Loucy (cell line): ENCODE data around the gene AKAP6.

Experiments
- EZH2phosphoT487 ChIP-seq: fragments of 200-600 bp; IDR thresholded peaks from 2 replicates; pipeline ENCODE4 v1.6.1; 2018; ENCODE audit warnings: antibody characterized with exemption, mild to moderate bottlenecking, moderate library complexity, borderline replicate concordance
- TF ChIP-seq, protein P1 (sequence below): fragments of 200-600 bp; sonication (generic); conservative IDR thresholded peaks from 2 replicates; pipeline ENCODE4 v1.5.1; 2014; ENCODE audit warnings: mild to moderate bottlenecking, antibody characterized with exemption, low read length

DNA sequence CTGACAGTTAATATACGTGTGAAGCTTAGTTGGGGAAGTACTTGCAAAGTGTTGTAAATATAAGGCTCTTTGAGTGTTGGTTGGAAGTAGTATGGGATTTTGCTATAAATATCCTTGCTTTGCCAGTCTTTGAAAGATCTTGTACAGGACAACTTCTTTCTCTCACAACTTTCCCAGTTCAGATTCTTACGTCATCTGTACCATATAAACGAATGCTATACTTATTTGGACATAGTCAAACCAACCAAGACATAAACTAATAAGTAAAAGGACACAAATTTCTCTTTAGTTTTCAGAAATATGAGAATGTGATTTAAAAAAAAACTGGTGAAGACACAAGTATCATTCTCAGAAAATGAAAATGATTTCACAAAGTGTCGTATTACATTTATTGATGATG is 456.5 kb downstream of the AKAP6 start:
- TF ChIP-seq, protein P1, sequence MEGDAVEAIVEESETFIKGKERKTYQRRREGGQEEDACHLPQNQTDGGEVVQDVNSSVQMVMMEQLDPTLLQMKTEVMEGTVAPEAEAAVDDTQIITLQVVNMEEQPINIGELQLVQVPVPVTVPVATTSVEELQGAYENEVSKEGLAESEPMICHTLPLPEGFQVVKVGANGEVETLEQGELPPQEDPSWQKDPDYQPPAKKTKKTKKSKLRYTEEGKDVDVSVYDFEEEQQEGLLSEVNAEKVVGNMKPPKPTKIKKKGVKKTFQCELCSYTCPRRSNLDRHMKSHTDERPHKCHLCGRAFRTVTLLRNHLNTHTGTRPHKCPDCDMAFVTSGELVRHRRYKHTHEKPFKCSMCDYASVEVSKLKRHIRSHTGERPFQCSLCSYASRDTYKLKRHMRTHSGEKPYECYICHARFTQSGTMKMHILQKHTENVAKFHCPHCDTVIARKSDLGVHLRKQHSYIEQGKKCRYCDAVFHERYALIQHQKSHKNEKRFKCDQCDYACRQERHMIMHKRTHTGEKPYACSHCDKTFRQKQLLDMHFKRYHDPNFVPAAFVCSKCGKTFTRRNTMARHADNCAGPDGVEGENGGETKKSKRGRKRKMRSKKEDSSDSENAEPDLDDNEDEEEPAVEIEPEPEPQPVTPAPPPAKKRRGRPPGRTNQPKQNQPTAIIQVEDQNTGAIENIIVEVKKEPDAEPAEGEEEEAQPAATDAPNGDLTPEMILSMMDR = no peak
- no peak for TF ChIP-seq EZH2phosphoT487
